H54 (cell line): Measurements from ENCODE around the gene CHKA.

Experiments
- DNase-seq: peaks from one replicate; pipeline ENCODE4 v3.0.0; 2011; ENCODE audit warnings: low spot score, mixed read lengths; ENCODE audit not compliant: insufficient read length
- FAIRE-seq: peaks from 3 replicates; lab custom pipeline; 2011; peaks lifted over from hg19 to GRCh38; lab: Jason Lieb, UNC
- POLR2A ChIP-seq: IDR thresholded peaks from 2 replicates; pipeline ENCODE4 v1.6.1; 2011; ENCODE audit warnings: low read depth, mild to moderate bottlenecking, low read length

The CHKA gene

GRCh38 chr11:68036717-68037239, 84.4 kb downstream of the CHKA start:
- no peak for TF ChIP-seq POLR2A
- no peak for DNase-seq

GRCh38 chr11:68036141-68036716, 85.0 kb downstream of the CHKA start:
- no peak for DNase-seq
- TF ChIP-seq POLR2A, result no peak
- no peak for FAIRE-seq

More at GRCh38 chr11:68036717-68037239, 84.4 kb downstream of the CHKA start:
- no peak for FAIRE-seq

GRCh38 chr11:68035266-68035876, 85.8 kb downstream of the CHKA start:
- no peak for DNase-seq
- no peak for TF ChIP-seq POLR2A
- FAIRE-seq, result no peak

GRCh38 chr11:68033708-68034045, 87.5 kb downstream of the CHKA start:
- FAIRE-seq (no peak), DNase-seq (no peak)
- no peak for TF ChIP-seq POLR2A

GRCh38 chr11:68032997-68033707, 88.0 kb downstream of the CHKA start:
- DNase-seq (no peak), FAIRE-seq (no peak)
- no peak for TF ChIP-seq POLR2A

GRCh38 chr11:68032003-68032402, 89.2 kb downstream of the CHKA start:
- no peak for FAIRE-seq
- DNase-seq, result no peak
- no peak for TF ChIP-seq POLR2A

GRCh38 chr11:68031144-68031464, 90.1 kb downstream of the CHKA start:
- FAIRE-seq, result no peak
- no peak for DNase-seq
- TF ChIP-seq POLR2A, result no peak

GRCh38 chr11:68030318-68031143, 90.7 kb downstream of the CHKA start, which contains the start of gene NDUFS8:
TSS of gene NDUFS8 (plus strand) at chr11:68030681. CDS start at chr11:68032152, 1,471 bp downstream.
- no peak for FAIRE-seq
- peak; percentile 53; the same call in 1 of the 2 replicates for TF ChIP-seq POLR2A
- peak; percentile 94 for DNase-seq

- no peak for TF ChIP-seq POLR2A
- no peak for DNase-seq
- no peak for FAIRE-seq
These were observed 92.2 kb downstream of the CHKA start for GRCh38 chr11:68028802-68029545.

- DNase-seq, result no peak
- no peak for FAIRE-seq
- TF ChIP-seq POLR2A, result no peak
These were observed 93.5 kb downstream of the CHKA start for GRCh38 chr11:68027667-68028066.

- DNase-seq (no peak), FAIRE-seq (no peak)
- no peak for TF ChIP-seq POLR2A
These were observed 94.6 kb downstream of the CHKA start for GRCh38 chr11:68026391-68027105.

- no peak for DNase-seq
- no peak for FAIRE-seq
- no peak for TF ChIP-seq POLR2A
These were observed 96.1 kb downstream of the CHKA start for GRCh38 chr11:68025047-68025446.
